ENCODE data around the gene REXO4. TPM values are rescaled to one million over a fixed set of nuclear protein-coding genes. Genes with fewer than 3 reads are reported as not detected.
A peak's percentile ranks its signal among the peaks of the same experiment; 100 is the strongest.

The REXO4 gene
- total RNA-seq (2014; rRNA removed; shearing (Covaris generic)) (33.6 and 35.7 TPM in 2 replicates), total RNA-seq (2022) (40.6 and 45.5 TPM in 2 replicates), Bru-seq, nascent RNA (percentile 83 among the genes with signal in this experiment), BruChase-seq, experiment 1, labeled RNA remaining after a 6-hour chase (percentile 85 among the genes with signal in this experiment), BruChase-seq, experiment 2, labeled RNA remaining after a 2-hour chase (percentile 87 among the genes with signal in this experiment)
- long read RNA-seq, transcript REXO4-202 (8 exons, 2,360 nt) = major isoform, 48 of 78 reads
- long read RNA-seq, partial matches to known transcripts = 8 of 78 reads
- long read RNA-seq, other reads (novel, unspliced or antisense) = 20 of 78 reads

- Histone ChIP-seq H3K4me2 (ENCODE audit: low read length) (peak within 1 kb of the TSS; percentile 91), H3K79me2 (ENCODE audit: insufficient read depth, low read depth, low read length) (peaks cover 50% of the 10 kb centered on the region), H3K36me3 (ENCODE audit: insufficient read depth, low read length) (peaks cover 39% of the 10 kb centered on the region), H3K27ac (ENCODE audit: low read depth, low read length, poor library complexity, severe bottlenecking) (peak within 1 kb of the TSS; percentile 65), H3K4me3 (ENCODE audit: low read depth, low read length, poor library complexity, severe bottlenecking) (peak within 1 kb of the TSS; percentile 88), H2AFZ (ENCODE audit: low read length) (peak within 1 kb of the TSS; percentile 22; the same call in 1 of the 2 replicates), H3K9me3 (ENCODE audit: low read length) (no peaks in the 10 kb centered on the region), H3K4me1 (ENCODE audit: insufficient read depth, low read length, poor library complexity, severe bottlenecking) (peaks cover 50% of the 10 kb centered on the region), H4K20me1 (ENCODE audit: insufficient read depth, low read length) (0 out of 2 replicates have a peak, but pooled peaks cover 5% of the 10 kb centered on the region), H3K9me2 (ENCODE audit: insufficient read depth, low read length) (no peaks in the 10 kb centered on the region)
- peak; percentile 95 for DNase-seq (ENCODE audit: low spot score)
- intact Hi-C loops (cut with micrococcal nuclease; ENCODE audit: unreplicated experiment) = loop anchor here (1.0 to 5.0 kb wide), 3 partner anchors 41 to 70 kb away; partner anchors contain the start of genes CACFD1, MED22, RPL7A and SLC2A6
- TSS peak; percentile 80 for BruUV-seq (replicated peaks)
- CTCF ChIA-PET (ENCODE audit: unreplicated experiment) = no interaction called here
- TF ChIP-seq EZH2phosphoT487 (IDR thresholded peaks at IDR 0.05; ENCODE audit: borderline replicate concordance, low read depth, low read length) (no peak), CTCF (conservative IDR thresholded peaks at IDR 0.05; ENCODE audit: low read length) (no peak)
- POLR2A ChIA-PET = interaction anchor here (1.5 to 1.7 kb wide), 2 partner anchors 42 kb away, joined by 4 to 5 read pairs; partner anchors contain the start of gene CACFD1
Measured at GRCh38 chr9:133417541-133418461, at the start of gene REXO4. REXO4 (minus strand) TSS chr9:133418010; CDS start chr9:133417844, 166 bp downstream.

- Histone ChIP-seq H3K4me1 (ENCODE audit: insufficient read depth, low read length, poor library complexity, severe bottlenecking) (peaks cover 13% of the 10 kb centered on the region), H3K9me3 (ENCODE audit: low read length) (no peaks in the 10 kb centered on the region), H3K27ac (ENCODE audit: low read depth, low read length, poor library complexity, severe bottlenecking) (no peak overlapping the region), H3K4me3 (ENCODE audit: low read depth, low read length, poor library complexity, severe bottlenecking) (no peak overlapping the region), H3K4me2 (ENCODE audit: low read length) (no peak overlapping the region), H3K79me2 (ENCODE audit: insufficient read depth, low read depth, low read length) (no peaks in the 10 kb centered on the region), H2AFZ (ENCODE audit: low read length) (no peak overlapping the region), H3K9me2 (ENCODE audit: insufficient read depth, low read length) (no peaks in the 10 kb centered on the region), H4K20me1 (ENCODE audit: insufficient read depth, low read length) (no peaks in the 10 kb centered on the region), H3K36me3 (ENCODE audit: insufficient read depth, low read length) (peaks cover 10% of the 10 kb centered on the region)
- TF ChIP-seq EZH2phosphoT487 (IDR thresholded peaks at IDR 0.05; ENCODE audit: borderline replicate concordance, low read depth, low read length) = no peak
- 0 out of 2 replicates have a peak, but pooled peaks have one; percentile 25 for TF ChIP-seq CTCF (conservative IDR thresholded peaks at IDR 0.05; ENCODE audit: low read length)
- CTCF ChIA-PET (ENCODE audit: unreplicated experiment) = no interaction called here
- intact Hi-C loops (cut with micrococcal nuclease; ENCODE audit: unreplicated experiment) = no loop called here
- no peak for DNase-seq (ENCODE audit: low spot score)
- BruUV-seq (replicated peaks) = no TSS peak
- POLR2A ChIA-PET = no interaction called here
Measured at GRCh38 chr9:133467101-133467500, 49.3 kb upstream of the REXO4 start.
